GF-D8 (cell line): ENCODE measurements around the gene ACTL8.

Source experiments
- DNase-seq: peaks from one replicate; lab custom pipeline; 2025; lab: John Stamatoyannopoulos, UW

ACTL8 gene

GRCh38 chr1:17845583-17845982, 90.5 kb downstream of the ACTL8 start:
- no peak for DNase-seq

- no peak for DNase-seq
These were observed 91.2 kb downstream of the ACTL8 start for GRCh38 chr1:17846341-17846740.

DNA sequence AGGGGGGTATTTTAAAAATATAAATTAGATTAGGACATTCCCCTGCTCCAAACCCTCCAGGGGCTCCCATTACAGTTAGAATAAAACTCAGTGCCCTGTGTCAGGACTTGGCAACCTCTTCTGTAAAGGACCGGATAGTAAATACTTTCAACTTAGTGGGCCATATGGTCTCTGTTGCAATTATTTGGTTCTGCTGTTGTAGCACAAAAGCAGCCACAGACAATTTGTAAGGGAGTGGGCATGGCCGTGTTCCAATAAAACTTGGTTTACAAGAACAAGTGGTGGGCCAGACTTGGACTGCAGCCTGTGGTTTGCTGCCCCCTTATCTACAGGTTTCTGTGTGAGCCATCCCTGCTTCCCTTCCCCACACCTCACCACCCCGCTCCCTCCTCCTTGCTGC, 92.0 kb downstream of the ACTL8 start:
- no peak for DNase-seq

GRCh38 chr1:17849216-17849615, 94.1 kb downstream of the ACTL8 start:
- no peak for DNase-seq

DNA sequence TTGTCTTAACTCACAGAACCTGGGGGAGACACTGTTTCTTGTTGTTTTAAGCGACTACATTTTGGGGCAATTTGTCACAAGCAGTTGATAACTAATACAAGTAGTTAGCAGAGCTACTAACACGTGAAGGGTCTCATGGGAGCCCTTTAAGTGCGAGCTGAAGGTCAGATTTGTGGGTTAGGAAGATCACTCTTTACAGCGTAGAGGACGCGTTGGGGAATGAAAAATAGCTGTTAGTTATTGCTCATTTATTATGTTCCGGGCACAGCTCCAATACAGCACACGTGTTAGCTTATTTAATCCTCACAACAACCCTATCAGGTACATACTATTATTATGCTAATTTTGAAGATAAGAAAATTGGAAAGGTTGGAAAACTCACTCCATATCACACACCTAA, 95.9 kb downstream of the ACTL8 start:
- DNase-seq: no peak

GRCh38 chr1:17852383-17852782, 97.2 kb downstream of the ACTL8 start:
- no peak for DNase-seq

GRCh38 chr1:17853241-17853935, 98.3 kb downstream of the ACTL8 start:
- DNase-seq: no peak

GRCh38 chr1:17856496-17857108, 101.5 kb downstream of the ACTL8 start:
- no peak for DNase-seq

DNA sequence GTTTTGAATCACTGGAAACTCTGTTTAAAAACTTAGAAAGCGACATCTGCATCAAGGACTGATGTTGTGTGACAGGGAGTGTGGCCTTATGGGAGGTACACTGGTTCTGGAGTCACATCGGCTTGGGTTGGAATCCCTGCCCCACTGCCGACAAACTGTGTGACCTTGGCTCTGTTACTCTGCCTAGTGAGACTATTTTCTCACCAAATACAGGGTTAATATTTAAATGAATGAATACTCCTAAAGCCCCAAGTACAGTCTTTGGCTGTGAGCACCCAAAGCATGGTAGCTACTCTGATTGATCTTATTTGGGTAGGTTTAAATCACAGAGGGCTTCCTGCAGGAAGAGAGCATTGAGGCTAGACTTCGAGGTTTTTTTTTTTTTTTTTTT, 102.0 kb downstream of the ACTL8 start:
- no peak for DNase-seq

GRCh38 chr1:17857996-17858395, 102.9 kb downstream of the ACTL8 start:
- no peak for DNase-seq

- DNase-seq: no peak
These were observed 105.7 kb downstream of the ACTL8 start for GRCh38 chr1:17860812-17861211.

GRCh38 chr1:17861685-17862084, 106.6 kb downstream of the ACTL8 start:
- DNase-seq: no peak

DNA sequence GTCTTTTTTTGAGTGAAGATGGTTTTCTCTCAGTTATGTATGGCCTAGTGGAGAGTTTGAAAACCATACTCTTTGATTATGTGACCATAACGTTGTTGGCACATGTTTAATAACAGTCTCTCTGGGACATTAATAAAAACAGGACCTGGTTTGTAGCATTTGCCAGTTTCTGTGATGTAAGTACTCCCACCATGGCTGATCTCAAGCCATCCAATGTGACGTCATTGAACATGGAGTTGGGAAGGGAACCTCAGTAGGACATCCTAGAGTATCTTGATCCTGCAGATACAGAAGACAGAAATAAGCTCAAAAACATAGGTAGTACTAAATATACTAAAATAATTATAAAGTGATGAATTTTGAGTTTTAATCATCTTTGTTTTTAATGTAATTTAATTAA, 107.0 kb downstream of the ACTL8 start:
- DNase-seq: no peak

GRCh38 chr1:17865912-17866739, 111.0 kb downstream of the ACTL8 start:
- DNase-seq: no peak

- no peak for DNase-seq
These were observed 111.6 kb downstream of the ACTL8 start for GRCh38 chr1:17866740-17867029.

DNA sequence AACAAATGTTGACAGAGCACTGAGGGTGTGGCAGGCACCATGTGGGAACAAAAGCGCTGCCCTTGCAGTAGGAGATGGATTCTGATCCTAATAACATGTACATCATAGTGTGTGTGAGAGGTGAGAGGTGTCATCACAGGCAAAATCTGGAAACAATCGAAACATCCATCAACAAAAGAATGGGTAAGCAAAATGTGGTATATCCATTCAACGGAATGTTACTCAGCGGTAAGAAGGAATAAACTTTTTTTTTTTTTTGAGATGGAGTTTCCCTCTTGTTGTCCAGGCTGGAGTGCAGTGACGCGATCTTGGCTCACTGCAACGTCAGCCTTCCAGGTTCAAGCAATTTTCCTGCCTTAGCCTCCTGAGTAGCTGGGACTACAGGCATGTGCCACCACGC, 112.3 kb downstream of the ACTL8 start:
- DNase-seq: no peak

GRCh38 chr1:17869815-17870214, 114.7 kb downstream of the ACTL8 start:
- DNase-seq: no peak

DNA sequence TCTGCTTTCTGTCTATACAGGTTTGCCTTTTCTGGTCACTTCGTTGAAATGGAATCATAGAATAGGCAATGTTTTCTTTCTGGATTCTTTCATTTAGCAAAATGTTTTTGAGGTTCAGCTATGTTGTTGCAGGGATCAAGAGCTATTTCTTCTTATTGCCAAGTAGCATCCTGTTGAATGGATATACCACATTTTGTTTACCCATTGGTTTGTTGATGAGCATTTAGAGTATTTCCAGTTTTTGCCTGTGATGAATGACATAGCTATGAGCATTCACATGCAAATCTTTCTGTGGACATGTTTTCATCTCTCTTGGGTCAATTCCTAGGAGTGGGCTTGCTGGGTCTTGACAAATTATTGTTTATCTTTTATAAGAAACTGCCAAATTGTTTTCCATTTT, 115.5 kb downstream of the ACTL8 start:
- no peak for DNase-seq

- no peak for DNase-seq
These were observed 118.0 kb downstream of the ACTL8 start for GRCh38 chr1:17873007-17873675.

- DNase-seq: no peak
These were observed 119.1 kb downstream of the ACTL8 start for GRCh38 chr1:17874231-17874630.

GRCh38 chr1:17874710-17875109, 119.6 kb downstream of the ACTL8 start:
- no peak for DNase-seq

DNA sequence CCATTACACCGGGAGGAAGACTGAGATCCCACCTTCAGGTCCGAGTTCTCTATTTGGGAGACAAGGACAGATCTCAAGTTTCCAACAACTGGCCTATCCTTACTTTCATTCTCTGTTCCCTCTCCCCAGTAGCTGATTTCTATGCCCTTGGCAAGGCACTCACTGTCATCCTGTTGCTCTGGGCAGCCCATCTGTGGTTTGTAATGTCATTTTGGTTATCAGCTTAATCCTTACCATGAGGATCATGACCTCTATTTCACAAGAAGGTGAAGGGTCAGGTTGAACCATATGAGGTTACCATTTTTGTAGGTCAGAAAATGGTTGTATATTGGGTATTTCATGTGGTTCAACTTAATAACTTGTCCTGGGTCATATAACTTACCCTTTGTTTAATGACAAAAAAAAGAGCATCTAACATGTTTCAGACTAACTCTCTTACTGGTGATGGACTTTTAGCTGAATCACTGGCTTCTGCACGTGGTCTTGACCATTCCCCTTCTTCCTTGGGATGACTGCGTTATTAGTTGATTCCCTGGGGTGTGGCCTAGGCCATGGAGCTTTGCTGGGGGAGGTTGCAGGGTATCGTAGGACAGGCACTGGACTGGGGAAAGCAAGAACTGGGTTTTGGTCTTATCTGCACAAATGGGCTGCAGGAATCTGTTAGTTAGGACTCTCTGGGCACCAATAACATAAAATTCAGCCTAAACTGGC, 120.2 kb downstream of the ACTL8 start:
- DNase-seq: no peak
